Measurements from ENCODE around the gene C4orf54.

Gene C4orf54

DNA sequence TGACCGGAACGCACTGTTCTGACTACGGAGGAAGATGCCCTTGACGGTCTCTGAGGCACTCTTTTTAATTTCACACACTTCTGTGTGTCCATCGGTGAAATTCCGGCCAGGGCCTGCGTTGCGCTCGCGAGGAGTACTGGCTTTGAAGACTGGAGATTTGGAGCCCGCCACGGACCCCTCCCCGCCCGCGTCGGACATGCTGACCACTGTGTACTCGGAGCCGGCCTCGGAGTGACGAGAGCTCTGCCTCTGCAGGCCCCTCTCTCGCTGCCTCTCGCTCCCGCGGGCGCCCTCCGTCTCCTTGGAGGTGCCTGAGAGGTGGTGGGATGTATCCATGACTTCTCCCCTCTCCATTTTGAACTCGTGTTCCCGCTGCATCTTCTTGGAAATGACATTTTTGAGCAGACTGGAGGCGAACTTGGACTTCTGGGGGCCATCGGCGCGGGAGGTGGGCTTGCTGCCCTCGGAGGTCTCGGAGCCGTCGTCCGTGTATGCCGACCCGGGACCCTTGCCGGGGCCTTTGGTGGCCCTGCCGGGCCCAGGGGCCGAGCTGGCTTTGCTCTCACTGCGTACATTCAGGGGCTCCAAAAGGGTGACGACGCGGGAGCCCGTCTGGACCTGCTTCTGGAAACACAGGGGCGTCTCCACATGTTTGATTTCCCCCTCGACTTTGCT is 5.7 kb downstream of the C4orf54 start:
- no peak for DNase-seq

DNA sequence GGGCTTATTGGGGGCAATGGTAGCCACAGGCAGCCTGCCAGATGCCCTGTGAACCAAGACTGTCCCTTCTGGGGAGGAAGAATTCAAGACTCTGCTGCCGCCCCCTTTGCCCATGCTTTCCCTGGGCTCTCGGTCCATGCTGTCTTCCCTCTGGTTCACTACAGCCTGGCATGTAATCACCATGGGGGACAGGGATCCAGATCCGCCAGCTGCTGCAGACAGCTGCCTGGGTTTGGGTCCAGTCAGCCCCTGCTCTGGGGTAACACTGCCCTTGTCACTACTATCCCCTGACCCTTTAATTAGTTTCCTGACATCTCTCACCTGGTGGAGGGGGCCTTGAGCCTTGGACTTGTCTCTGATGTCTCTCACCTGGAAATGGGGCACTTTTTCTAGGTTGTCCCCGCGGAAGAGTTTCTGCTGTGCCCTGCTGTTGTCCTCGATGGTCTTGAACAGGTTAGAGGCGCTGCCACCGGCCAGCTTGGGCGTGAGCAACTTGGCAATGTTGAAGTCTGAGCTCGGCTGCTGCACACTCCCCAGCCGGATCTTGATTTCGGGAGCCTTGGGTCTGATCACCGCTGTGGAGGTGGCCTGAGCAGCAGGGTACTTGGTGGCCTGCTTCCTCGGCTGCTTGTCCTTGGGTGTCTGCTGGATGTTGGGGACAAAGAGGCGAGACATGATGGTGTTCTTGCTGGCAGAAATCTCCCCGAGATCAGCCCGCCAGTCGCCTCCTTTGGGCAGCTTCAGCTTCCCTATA is 6.4 kb downstream of the C4orf54 start:
- no peak for DNase-seq

DNA sequence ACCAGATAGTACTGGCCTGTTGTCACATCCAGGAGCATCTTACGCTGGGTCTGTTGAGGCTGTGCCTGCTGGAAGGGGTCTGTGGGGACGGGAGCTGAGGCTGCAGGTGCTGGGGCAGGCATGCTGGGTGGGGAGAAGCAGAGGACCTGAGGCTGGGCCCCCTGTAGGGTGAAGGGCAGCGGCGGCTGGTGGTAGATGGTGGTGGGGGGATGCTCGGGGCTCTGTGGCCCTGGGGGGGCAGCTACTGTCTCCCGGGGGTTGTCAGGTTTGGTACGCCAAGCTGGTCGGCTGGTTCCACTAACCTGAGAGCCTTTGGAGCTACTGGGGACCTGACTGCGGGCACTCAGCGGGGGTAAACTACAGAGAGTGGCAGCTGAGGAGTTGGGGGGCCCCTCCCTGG is 7.8 kb downstream of the C4orf54 start:
- no peak for DNase-seq

DNA sequence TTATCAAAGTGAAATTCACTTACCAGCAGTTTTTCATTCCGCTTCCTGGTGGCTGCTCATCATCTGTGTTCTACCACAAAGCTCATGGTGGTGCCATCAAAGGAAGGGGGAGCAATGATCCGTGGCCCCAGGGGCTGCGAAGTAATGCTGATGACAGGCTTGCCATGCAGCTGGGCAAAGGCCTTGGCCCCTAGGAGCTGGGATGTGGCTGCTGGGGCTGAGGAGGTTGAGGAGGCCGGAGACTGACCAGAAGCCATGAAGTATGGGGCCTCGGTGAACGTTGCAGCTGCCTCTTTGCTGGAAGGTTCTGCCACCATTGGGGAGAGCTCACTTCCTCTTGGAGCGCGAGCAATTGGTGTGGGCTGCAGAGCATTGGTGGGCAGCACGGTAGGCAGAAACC is 8.4 kb downstream of the C4orf54 start:
- no peak for DNase-seq

DNA sequence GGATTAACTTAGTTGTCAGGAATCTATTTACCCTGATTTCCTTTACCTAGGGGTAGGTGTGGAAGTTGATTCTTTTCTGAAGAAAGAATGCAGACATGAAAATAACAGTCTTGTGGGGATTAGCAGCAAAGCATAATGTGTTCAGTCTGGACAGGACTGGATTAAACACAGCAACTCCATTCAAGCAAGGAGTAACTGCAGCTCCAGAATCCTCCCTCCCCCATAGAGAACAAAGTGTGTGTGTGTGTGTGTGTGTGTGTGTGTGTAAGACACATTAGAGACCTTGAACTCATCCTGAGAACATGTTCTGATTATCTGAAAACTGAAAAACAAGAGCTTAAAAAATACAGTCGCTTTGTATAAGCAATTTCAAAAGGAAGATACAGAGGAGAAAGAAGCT is 9.3 kb downstream of the C4orf54 start:
- peak; percentile 5 for DNase-seq

DNA sequence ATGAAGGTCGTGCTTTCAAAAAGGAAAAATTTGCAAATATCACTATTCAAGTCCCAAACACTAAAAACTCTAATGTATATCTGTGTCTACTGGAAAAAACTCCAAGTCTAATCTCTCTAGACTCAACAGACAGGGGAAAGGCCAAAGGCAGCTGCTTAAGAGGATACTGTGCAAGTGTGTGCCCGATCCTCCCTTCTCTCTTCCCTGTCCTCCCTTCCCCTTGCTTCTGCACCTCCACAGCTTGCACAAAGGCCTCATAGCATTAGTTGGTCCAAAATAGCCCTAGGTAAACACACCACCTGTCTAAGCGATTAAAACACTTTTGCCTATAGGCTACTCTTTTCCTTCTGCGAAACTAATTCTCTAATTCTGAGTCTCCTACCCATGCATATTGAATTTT is 10.6 kb downstream of the C4orf54 start:
- DNase-seq = no peak

DNA sequence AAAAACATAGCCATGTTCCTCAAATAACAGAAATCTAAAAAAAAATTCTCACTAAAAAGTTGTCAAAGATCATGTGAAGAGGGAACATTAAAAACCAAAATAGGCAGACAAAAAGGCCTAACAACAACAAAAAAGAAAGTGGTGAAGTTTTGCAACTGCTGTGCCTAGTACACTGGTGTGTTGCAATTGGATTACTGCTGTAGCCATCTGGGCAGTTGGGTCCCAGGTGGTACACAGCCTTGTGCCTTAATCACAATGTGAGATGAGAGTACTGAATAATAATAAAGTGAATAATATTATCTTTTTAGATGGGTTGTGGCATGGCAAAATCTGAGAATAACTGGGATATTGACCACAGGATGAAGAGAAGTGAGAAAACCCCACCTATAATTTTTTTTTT is 12.0 kb downstream of the C4orf54 start:
- DNase-seq = no peak

DNA sequence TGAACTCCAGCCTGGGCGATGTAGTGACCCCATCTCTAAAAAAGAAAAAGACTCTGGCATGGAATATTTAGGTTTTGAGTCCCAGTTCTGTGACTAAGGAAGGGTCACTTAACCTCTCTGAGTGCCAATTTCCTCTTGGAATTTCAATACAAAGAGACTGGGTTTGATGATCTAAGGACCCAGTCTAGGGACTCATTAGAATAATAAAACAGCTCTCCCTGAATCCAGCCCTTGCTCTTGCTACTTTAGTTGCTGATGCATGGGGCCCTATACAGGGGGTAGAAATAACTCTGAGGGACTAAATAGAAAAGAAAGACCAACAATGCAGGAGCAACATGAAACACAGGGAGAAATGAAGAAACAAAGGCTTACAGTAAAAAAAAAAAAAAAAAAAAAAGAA is 12.6 kb downstream of the C4orf54 start:
- DNase-seq = peak; percentile 43

DNA sequence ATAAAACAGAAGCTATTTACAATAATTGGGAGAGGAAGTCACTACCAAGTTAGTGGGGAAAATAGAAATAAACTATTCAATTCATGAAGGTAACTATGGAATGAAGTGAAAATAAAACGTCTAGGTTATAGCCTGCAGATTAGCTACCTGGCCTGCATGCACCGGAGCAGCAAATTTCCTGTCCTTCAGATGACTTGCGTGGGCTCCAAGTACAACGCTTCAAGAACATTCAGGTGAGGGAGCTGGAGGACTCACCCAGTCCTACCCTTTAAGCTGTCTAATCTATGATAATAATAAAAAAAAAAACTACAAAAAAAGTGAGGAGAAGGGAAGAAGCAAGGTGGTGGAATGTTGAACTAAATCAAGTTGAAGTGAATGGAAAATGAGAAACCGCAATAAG is 13.2 kb downstream of the C4orf54 start:
- peak; percentile 51 for DNase-seq

DNA sequence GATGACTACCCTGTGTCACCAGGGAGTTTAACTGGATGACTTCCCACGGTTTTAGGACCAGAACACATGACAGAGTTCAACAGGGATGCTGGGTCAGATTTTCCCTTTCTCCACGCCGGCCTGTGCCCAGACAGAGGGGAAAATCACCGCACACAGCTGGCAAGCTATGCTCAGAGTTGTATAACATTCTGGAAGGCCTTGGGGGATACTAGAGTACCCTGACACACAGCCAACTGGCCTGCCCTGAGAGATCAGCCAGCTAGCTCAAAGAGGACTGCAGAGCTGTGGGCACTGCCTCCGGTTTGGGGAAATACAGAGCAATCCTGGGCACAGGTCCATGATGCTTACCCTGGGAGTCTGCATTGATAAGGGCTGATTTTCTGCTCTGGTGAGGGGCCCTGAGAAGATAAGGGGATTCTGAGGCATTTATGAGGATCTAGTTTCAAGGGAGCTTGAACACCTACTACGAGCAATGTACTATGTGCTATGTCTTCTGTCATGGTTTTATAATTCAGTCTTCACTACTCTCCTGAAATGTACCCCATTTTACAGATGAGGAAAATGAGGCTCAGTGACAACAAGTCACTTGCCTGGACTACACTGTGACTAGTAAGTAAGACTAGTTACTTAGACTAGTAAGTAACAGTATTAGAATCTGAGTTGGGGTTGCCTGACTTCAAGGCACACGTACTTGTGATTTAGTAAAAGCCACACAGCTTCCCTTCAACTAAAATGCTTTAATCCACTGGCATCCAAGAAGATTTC is 14.7 kb downstream of the C4orf54 start:
- peak; percentile 18 for DNase-seq

DNA sequence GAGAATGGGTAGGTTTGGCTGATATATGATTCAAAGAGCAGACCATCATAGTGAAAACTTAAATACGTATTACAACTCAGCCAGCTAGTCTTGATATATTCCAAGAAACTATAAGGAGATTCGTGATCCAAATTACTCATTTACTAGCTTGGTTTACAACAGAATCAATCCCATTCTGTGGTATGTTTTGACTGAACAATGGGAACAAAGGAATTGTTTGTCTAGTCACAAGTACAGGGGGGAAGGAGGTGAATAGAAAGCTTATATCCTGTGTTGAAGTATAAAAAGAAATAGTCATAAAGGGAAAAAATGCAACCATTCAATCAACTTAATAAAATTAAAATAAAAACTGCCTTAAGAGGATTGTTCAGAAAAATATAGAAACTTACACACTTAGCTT is 17.0 kb downstream of the C4orf54 start:
- peak; percentile 57 for DNase-seq

DNA sequence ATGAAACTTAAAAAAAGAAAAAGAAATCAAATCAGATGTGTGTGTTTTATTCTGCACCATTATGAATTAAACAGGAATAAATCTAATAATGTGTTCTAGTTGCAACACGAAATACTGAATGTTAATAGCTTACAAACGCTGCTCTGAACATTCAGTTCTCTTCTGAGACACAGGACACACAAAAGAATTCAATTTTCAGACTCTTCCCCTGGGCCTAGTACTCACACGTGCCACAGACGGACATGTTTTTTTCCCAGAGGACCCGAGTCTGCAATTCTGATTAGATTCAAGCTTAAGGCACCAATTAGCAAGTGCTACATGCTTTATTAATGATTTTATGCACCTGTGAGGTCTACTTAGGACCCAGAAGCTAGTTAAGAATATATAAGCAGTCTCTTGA is 20.5 kb downstream of the C4orf54 start:
- no peak for DNase-seq

DNA sequence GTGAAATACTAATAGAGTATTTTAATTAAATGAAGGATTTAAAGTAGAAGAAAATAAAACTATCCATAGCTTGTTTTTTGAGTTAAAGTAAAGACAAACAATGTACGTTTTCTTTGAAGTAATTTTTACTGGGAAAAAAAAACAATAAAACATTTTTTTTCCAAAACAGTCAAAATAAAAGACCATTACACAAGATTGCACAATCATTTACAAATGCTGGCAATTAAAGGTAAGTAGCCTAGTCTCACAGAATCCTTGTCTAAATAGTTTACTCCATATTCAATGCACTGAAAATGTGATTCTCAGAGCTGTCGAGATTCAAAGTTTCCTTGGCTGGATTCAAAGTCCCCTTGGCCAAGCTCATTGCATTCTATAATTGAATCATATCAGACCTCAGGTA is 21.2 kb downstream of the C4orf54 start:
- DNase-seq = no peak

DNA sequence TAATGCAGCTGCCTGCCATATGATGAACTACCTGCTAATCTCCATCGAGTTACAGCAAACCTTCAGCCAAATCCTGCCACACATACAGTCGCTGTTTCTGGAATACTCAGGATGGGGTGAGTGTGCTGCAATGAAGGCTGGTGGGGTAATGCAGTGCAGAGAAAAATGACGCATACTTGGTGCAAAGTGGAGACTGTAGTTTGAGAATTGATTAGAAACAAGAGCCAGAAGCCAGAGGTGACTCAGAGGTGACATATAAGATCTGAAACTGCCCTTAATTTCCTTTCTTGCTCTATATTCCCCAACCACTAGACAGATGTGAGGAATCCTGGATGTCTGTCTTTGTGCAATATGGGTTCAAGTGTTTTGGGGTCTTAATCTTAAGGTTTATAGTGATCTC is 22.0 kb downstream of the C4orf54 start:
- DNase-seq = no peak

DNA sequence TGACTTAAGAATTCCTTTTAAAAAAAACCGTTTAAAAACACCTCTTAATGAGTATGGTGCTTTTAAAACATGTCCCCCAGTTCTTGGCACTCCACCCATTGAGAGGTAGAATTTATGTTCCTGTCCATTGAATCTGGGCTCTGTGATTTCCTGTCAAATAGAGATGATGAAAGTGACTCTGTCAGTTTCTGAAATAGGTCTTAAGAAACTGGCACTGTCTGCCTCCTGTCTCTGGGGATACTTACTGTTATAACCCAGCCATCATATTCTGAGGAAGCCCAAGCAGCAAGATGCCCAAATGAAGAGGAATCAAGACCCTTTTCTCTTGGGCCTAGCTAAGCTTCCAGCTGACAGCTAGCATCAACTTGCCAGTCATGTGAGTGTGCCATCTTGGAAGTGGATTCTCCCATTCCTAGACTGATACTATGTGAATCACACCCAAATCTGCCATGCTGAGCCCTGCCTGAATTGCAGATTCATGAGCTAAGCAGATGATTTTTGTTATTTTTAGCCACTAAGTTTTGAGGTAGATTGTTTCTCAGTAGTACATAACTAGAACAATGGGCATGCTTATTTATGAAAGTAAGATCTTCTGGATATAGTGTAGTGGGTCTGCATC is 22.8 kb downstream of the C4orf54 start:
- no peak for DNase-seq

DNA sequence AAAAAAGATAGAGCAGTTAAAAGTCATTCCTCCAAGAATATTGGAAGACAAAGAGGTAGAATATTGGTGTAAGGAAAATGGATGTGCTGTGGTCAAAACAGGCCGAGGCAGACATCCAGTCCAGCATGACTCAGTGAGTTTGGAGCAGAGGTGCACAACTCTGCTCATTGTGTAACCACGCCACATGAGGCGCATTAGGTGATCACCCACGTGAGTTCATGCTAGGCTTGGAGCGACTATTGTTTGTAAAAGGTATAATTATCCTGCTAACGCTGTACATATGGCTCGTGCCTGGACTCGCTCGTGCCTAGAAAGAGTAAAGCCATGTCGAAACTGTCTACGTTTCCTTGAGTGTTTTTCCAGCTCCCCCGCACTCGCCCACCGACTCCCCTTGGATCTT is 23.9 kb downstream of the C4orf54 start:
- DNase-seq = no peak

DNA sequence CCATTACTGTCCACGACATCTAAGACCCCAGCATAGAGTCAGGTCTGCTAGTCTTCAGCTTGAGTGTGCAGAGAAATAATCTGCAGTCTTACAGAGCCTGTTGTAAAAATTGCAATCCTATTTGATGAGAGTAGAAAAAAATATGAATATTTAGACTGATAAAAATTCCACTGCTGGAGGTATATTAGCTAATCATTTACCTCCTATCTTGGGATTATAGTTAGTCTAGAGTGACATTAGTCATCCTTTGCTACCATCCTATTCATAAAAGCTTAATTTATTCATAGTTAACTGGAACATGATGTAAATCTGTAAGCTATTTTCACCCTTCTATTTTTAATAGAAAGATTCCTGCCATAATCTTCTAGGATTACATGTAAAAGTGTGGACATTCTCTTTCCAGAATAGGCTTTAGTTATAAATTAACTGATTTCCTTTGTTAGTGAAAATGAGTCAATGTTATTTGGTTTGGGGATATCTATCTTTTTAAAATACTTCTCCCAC is 26.7 kb downstream of the C4orf54 start:
- peak; percentile 20 for DNase-seq

DNA sequence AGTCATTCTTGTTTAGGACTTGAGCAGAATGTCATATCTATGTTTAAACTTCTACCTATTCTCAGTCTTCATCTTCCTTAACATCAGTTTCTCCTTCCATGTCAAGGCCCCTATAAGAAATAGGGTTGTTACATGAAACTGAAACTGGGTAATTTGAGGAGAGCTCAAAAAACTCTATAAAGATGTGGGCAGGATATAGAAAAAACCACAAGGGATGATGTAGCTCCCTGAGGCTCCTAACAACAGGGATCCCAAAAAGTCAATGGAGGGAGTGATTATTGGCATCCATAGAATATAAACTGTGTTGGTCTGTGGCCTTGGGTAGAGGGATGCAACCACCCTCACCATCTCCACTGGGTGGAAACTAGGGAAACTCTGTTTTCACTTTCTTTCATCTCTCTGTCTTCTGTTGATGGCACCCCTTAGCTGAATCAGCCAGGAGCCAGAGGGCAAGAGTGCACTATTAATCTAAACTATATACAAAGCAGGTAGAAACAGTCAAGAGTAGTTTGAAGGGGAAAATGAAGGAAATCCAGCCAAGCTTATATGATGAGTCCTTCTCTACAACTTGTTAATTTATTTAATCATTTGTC is 27.6 kb downstream of the C4orf54 start:
- DNase-seq = no peak

DNA sequence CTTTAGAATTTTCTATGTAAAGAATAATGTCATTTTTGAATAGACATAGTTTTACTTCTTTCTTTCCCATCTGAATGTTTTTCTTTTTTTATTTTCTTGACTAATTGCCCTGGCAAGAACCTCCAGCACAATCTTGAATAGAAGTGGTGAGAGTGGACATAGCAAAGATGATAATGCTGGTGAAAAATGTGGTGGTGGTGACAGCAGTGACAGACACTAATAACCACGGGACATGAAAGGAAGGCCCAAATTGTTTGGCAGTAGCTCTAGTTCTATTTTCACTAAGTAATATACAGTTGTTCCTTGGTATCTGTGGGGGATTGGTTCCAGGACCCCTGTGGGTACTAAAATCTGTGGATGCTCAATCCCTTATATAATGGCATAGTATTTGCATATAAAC is 29.6 kb downstream of the C4orf54 start:
- no peak for DNase-seq

DNA sequence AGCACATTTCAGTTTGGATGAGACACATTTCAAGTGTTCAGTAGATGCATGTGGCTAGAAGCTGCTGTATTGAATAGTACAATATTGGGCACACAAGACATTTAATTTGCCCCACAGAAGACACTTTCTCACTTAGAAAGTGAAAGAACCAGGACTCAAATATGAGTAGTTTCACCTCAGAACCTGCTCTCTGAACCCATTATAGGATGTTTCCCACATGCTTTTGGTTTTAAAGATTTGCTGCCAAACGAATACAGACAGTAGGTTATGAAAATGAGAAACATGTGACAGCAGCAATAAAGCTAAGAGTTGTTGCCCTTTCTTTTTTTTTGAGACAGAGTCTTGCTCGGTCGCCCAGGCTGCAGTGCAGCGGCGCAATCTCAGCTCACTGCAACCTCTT is 32.3 kb downstream of the C4orf54 start:
- DNase-seq = no peak

DNA sequence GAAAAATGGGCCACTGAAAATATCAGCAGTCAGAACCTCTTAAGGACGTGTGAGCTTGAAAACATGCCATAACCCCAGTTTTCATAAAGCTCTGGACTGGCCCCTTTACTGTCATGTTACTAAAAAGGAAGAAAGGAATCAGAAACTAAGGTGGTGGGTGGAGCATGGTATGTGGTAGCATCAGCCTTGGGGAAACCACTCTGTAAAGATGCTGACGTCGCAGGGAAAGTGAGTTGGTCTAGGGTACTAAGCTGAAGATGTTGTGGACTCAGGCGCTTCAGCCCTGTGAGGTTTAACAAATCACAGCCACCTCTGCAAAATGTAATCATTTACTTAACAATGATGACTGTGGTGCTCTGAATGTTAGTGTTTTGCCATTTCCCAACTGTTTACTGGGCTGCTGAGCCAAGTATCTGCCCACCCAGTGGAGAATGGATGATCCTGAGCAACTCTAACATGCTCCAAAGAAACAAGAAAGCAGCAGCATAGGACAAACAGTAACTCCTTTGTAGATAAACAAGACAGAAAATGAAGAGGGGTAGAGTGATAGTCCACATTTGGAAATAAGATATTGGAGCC is 33.4 kb downstream of the C4orf54 start:
- no peak for DNase-seq

DNA sequence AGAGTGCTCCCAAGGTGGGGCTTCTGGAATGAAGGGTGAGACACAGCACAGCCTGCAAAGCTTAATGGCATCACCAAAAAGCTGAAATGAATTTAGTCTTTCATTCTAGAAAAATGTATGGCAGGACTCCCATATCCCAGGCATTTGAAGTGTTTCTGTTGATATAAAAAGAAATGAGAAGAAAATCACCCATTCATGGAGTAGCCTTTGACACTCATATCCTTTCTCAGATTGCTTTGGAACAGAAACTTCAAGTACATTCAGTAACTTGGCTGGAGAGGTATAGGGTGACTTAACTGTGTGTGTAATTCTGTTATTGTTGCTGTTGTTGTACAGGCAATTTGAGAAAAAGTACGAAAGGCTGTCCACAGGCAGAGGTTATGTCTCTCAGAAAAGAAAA is 35.3 kb downstream of the C4orf54 start:
- DNase-seq = no peak

DNA sequence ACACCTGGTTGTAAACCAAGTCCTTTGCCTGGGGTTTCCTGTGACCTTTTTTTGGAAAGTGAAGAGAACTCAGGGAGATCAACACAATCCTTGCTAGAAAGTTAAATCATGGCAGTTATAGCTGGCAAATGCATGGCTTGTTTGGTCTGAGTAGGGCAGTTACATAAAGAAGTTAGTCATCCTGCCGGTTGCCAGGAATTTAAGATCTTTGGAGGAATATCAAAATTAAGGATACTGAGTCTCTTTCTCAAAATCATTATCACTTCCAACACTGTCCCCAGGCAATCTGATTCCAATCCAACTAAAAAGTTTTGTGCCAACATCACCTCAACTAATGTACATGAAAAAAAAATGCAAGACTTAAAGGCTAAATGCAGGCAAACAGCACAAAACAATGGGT is 40.3 kb downstream of the C4orf54 start:
- no peak for DNase-seq

Data from DMS53 (cell line).